Activated CD8-positive, alpha-beta T cell treated with anti-CD3 and anti-CD28 coated beads for 36 hours (primary cell): Measurements from ENCODE around the gene DIRAS1. TPM values are rescaled to one million over a fixed set of nuclear protein-coding genes. Genes with fewer than 3 reads are reported as not detected.

Experiments used
- ATAC-seq: fragments of 200-7000 bp; cut with Tn5 transposase; one replicate; pipeline ENCODE4 v1.10.0; 2021; ENCODE audit warnings: mild to moderate bottlenecking, moderate library complexity
- CTCF ChIA-PET: fragments of 350-600 bp; sonication (Branson Sonifier 250); formaldehyde crosslinking; loops from one replicate; lab custom pipeline; 2021; ENCODE audit warnings: antibody characterized with exemption; lab: Charles Lee
- POLR2A ChIA-PET: fragments of 350-600 bp; sonication (Branson Sonifier 250); formaldehyde crosslinking; loops from one replicate; lab custom pipeline; 2021; ENCODE audit warnings: antibody characterized with exemption; lab: Charles Lee
- DNase-seq: peaks from one replicate; pipeline ENCODE4 v3.0.0-alpha.2; 2020
- H3K27ac Mint-ChIP-seq: one replicate; pipeline ENCODE4 v1.8.0; 2021; ENCODE audit warnings: mild to moderate bottlenecking, mixed read lengths
- H3K27me3 Mint-ChIP-seq: one replicate; pipeline ENCODE4 v1.8.0; 2021; ENCODE audit warnings: mixed read lengths
- H3K36me3 Mint-ChIP-seq: one replicate; pipeline ENCODE4 v1.8.0; 2021; ENCODE audit warnings: low read depth, mixed read lengths
- H3K4me1 Mint-ChIP-seq: one replicate; pipeline ENCODE4 v1.8.0; 2021; ENCODE audit warnings: low read depth, mixed read lengths
- H3K4me3 Mint-ChIP-seq: one replicate; pipeline ENCODE4 v1.8.0; 2021; ENCODE audit warnings: mild to moderate bottlenecking, moderate library complexity, mixed read lengths
- H3K9me3 Mint-ChIP-seq: one replicate; pipeline ENCODE4 v1.8.0; 2021; ENCODE audit warnings: mixed read lengths
- CTCF ChIP-seq: fragments of 200-600 bp; IDR thresholded peaks from one replicate; pipeline ENCODE4 v1.8.0; 2022; ENCODE audit warnings: antibody characterized with exemption, mild to moderate bottlenecking
- intact Hi-C: fragments of 100-400 bp; cut with micrococcal nuclease; formaldehyde crosslinking; loops from one replicate; pipeline ENCODE4 v1.10.0; 2022
- total RNA-seq, 2 experiments: library from RNA; stranded (reverse); gene quantifications; one replicate each; pipeline ENCODE4 v1.2.3, GENCODE V29; 2021

DIRAS1 gene
- total RNA-seq, 2 experiments from 2014 or later, result 0.09 TPM; not detected in 1

GRCh38 chr19:2702170-2703076 lies 18.7 kb downstream of the DIRAS1 start, which contains the start of gene GNG7:
Gene GNG7, minus strand, starts transcription at chr19:2702694. Its CDS starts 182,006 bp downstream, at chr19:2520688.
- POLR2A ChIA-PET, result interaction anchor here (1.0 kb wide), 1 partner anchor 199 kb away, joined by 4 read pairs; no protein-coding TSS in a partner anchor
- H3K27ac Mint-ChIP-seq, result no peak within 1 kb of the TSS
- no peaks in the 10 kb centered on the region for H3K27me3 Mint-ChIP-seq
- ATAC-seq, result peak; percentile 100
- CTCF ChIA-PET, result interaction anchor here (1.6 to 1.9 kb wide), 3 partner anchors 47 to 54 kb away, joined by 6 to 15 read pairs (median 13); no protein-coding TSS in a partner anchor
- TF ChIP-seq CTCF, result no peak
- H3K4me1 Mint-ChIP-seq, result peaks cover 17% of the 10 kb centered on the region
- peak; percentile 95 for DNase-seq
- H3K4me3 Mint-ChIP-seq, result peak within 1 kb of the TSS; percentile 56
- intact Hi-C loops, result no loop called here
- no peaks in the 10 kb centered on the region for H3K9me3 Mint-ChIP-seq
- no peaks in the 10 kb centered on the region for H3K36me3 Mint-ChIP-seq

- Mint-ChIP-seq H3K27ac (no peak overlapping the region), H3K36me3 (no peaks in the 10 kb centered on the region), H3K4me3 (peak overlapping the region; percentile 52), H3K27me3 (no peaks in the 10 kb centered on the region), H3K4me1 (peaks cover 17% of the 10 kb centered on the region), H3K9me3 (no peaks in the 10 kb centered on the region)
- intact Hi-C loops, result no loop called here
- ChIA-PET POLR2A (interaction anchor here (0.9 to 1.0 kb wide), 2 partner anchors 28 to 200 kb away, joined by 3 to 4 read pairs; no protein-coding TSS in a partner anchor), CTCF (interaction anchor here (0.9 to 1.9 kb wide), 3 partner anchors 39 to 53 kb away, joined by 3 to 15 read pairs (median 13); no protein-coding TSS in a partner anchor)
- DNase-seq, result no peak
- TF ChIP-seq CTCF, result no peak
- no peak for ATAC-seq
Observed at GRCh38 chr19:2701361-2702169, 19.6 kb downstream of the DIRAS1 start.

GRCh38 chr19:2700660-2701360 lies 20.4 kb downstream of the DIRAS1 start:
- Mint-ChIP-seq H3K4me3 (no peak overlapping the region), H3K4me1 (peaks cover 17% of the 10 kb centered on the region), H3K27me3 (no peaks in the 10 kb centered on the region), H3K27ac (no peak overlapping the region), H3K36me3 (no peaks in the 10 kb centered on the region), H3K9me3 (no peaks in the 10 kb centered on the region)
- ChIA-PET CTCF (interaction anchor here (0.9 to 2.5 kb wide), 4 partner anchors 39 to 53 kb away, joined by 3 to 15 read pairs (median 10); no protein-coding TSS in a partner anchor), POLR2A (interaction anchor here (0.9 to 1.0 kb wide), 2 partner anchors 27 to 201 kb away, joined by 3 to 4 read pairs; no protein-coding TSS in a partner anchor)
- intact Hi-C loops, result no loop called here
- DNase-seq (no peak), ATAC-seq (no peak)
- no peak for TF ChIP-seq CTCF

GRCh38 chr19:2699413-2700140 lies 21.6 kb downstream of the DIRAS1 start:
- H3K36me3 Mint-ChIP-seq, result no peaks in the 10 kb centered on the region
- H3K27ac Mint-ChIP-seq, result no peak overlapping the region
- TF ChIP-seq CTCF, result no peak
- intact Hi-C loops, result no loop called here
- ChIA-PET CTCF (interaction anchor here (1.0 to 2.5 kb wide), 3 partner anchors 50 to 251 kb away, joined by 3 to 10 read pairs (median 8); no protein-coding TSS in a partner anchor), POLR2A (interaction anchor here (1.1 kb wide), 1 partner anchor 23 kb away, joined by 3 read pairs; no protein-coding TSS in a partner anchor)
- no peak for ATAC-seq
- H3K4me1 Mint-ChIP-seq, result peaks cover 17% of the 10 kb centered on the region
- DNase-seq, result no peak
- H3K4me3 Mint-ChIP-seq, result no peak overlapping the region
- no peaks in the 10 kb centered on the region for H3K9me3 Mint-ChIP-seq
- H3K27me3 Mint-ChIP-seq, result no peaks in the 10 kb centered on the region
